OCI-LY7 (cell line): ENCODE measurements around the gene WASHC4. TPM values are rescaled to one million over a fixed set of nuclear protein-coding genes. Genes with fewer than 3 reads are reported as not detected.

Source experiments
- BruUV-seq: library from RNA; stranded (reverse); fragments of 400-500 nt; replicated peaks from 2 replicates; lab custom pipeline; 2021; lab: Mats Ljungman, UMichigan
- CTCF ChIA-PET: fragments of 300-600 bp; sonication (Branson Sonifier 250); formaldehyde crosslinking; loops from one replicate; lab custom pipeline; 2022; ENCODE audit warnings: antibody characterized with exemption; ENCODE audit not compliant: unreplicated experiment; lab: Charles Lee
- POLR2A ChIA-PET: fragments of 300-600 bp; sonication (Branson Sonifier 250); formaldehyde crosslinking; loops from one replicate; lab custom pipeline; 2022; ENCODE audit warnings: antibody characterized with exemption; lab: Charles Lee
- DNase-seq: peaks from one replicate; pipeline ENCODE4 v3.0.0-alpha.2; 2015; ENCODE audit warnings: low spot score
- H2AFZ ChIP-seq: fragments of 200-600 bp; sonication (generic), shearing (Covaris generic); 2 replicates; pipeline ENCODE4 v1.6.1; 2014; ENCODE audit warnings: mild to moderate bottlenecking, antibody characterized with exemption, low read length, moderate library complexity
- H3K27ac ChIP-seq: fragments of 200-600 bp; sonication (generic); 2 replicates; pipeline ENCODE4 v1.5.1; 2014; ENCODE audit warnings: mixed run types, low read depth, mild to moderate bottlenecking, moderate library complexity, low read length, inconsistent platforms; ENCODE audit not compliant: poor library complexity, severe bottlenecking
- H3K36me3 ChIP-seq: fragments of 200-600 bp; sonication (generic); 2 replicates; pipeline ENCODE4 v1.6.1; 2014; ENCODE audit warnings: mild to moderate bottlenecking, antibody characterized with exemption, low read length, moderate library complexity, mixed read lengths; ENCODE audit not compliant: insufficient read depth
- H3K4me1 ChIP-seq: fragments of 200-600 bp; sonication (generic); 2 replicates; pipeline ENCODE4 v1.5.1; 2014; ENCODE audit warnings: mild to moderate bottlenecking, low read length; ENCODE audit not compliant: insufficient read depth, poor library complexity, severe bottlenecking
- H3K4me2 ChIP-seq: fragments of 200-600 bp; sonication (generic); 2 replicates; pipeline ENCODE4 v1.6.1; 2014; ENCODE audit warnings: mild to moderate bottlenecking, low read length
- H3K4me3 ChIP-seq: fragments of 200-600 bp; sonication (generic); 2 replicates; pipeline ENCODE4 v1.5.1; 2014; ENCODE audit warnings: mild to moderate bottlenecking, low read depth, low read length; ENCODE audit not compliant: poor library complexity, severe bottlenecking
- H3K79me2 ChIP-seq: fragments of 200-600 bp; sonication (generic); 2 replicates; pipeline ENCODE4 v1.6.1; 2016; ENCODE audit warnings: low read depth, mild to moderate bottlenecking, low read length, moderate library complexity, mixed read lengths; ENCODE audit not compliant: insufficient read depth
- H3K9me2 ChIP-seq: fragments of 200-600 bp; sonication (generic); 2 replicates; pipeline ENCODE4 v1.6.1; 2016; ENCODE audit warnings: mild to moderate bottlenecking, low read length, mixed read lengths; ENCODE audit not compliant: insufficient read depth
- H3K9me3 ChIP-seq: fragments of 200-600 bp; sonication (generic); 2 replicates; pipeline ENCODE4 v1.6.1; 2014; ENCODE audit warnings: mild to moderate bottlenecking, mixed run types, low read length, mixed read lengths
- H4K20me1 ChIP-seq: fragments of 200-600 bp; sonication (generic); 2 replicates; pipeline ENCODE4 v1.6.1; 2014; ENCODE audit warnings: mild to moderate bottlenecking, antibody characterized with exemption, low read length, moderate library complexity, mixed read lengths; ENCODE audit not compliant: insufficient read depth
- CTCF ChIP-seq: fragments of 200-600 bp; sonication (generic); conservative IDR thresholded peaks from 2 replicates; pipeline ENCODE4 v1.5.1; 2014; ENCODE audit warnings: mild to moderate bottlenecking, antibody characterized with exemption, low read length, moderate library complexity, mixed read lengths
- EZH2phosphoT487 ChIP-seq: fragments of 200-600 bp; sonication (generic); IDR thresholded peaks from 2 replicates; pipeline ENCODE4 v1.6.1; 2018; ENCODE audit warnings: low read depth, borderline replicate concordance, mild to moderate bottlenecking, mixed run types, antibody characterized with exemption, low read length, moderate library complexity, mixed read lengths
- intact Hi-C: fragments of 100-400 bp; cut with micrococcal nuclease; formaldehyde crosslinking; loops from one replicate; pipeline ENCODE4 v1.10.0; 2022; ENCODE audit not compliant: unreplicated experiment
- total RNA-seq, 2 experiments: library from RNA; depleted of rRNA in 1 of 2; stranded (reverse); fragments of >200 nt in 1 of 2; shearing (Covaris generic) in 1 of 2; gene quantifications; 2 replicates each; pipeline ENCODE4 v1.2.3, GENCODE V29; 2014 to 2022

WASHC4 gene
- total RNA-seq, 2 experiments from 2014 or later = 54.8 to 71.8 TPM

- BruUV-seq = no TSS peak
- DNase-seq = no peak
- Histone ChIP-seq H3K27ac (no peak overlapping the region), H3K4me1 (no peaks in the 10 kb centered on the region), H3K36me3 (peaks cover 48% of the 10 kb centered on the region), H4K20me1 (no peaks in the 10 kb centered on the region), H3K4me2 (no peak overlapping the region), H3K4me3 (no peak overlapping the region), H3K79me2 (no peaks in the 10 kb centered on the region), H2AFZ (no peak overlapping the region), H3K9me3 (no peaks in the 10 kb centered on the region), H3K9me2 (no peaks in the 10 kb centered on the region)
- intact Hi-C loops = no loop called here
- TF ChIP-seq CTCF = no peak
- TF ChIP-seq EZH2phosphoT487 = no peak
- POLR2A ChIA-PET = interaction anchor here (0.6 kb wide), 1 partner anchor 57 kb away, joined by 3 read pairs; no protein-coding TSS in a partner anchor
- CTCF ChIA-PET = no interaction called here
These were observed 87.4 kb downstream of the WASHC4 start for GRCh38 chr12:105194947-105195346.

- no peak for DNase-seq
- H3K4me3 ChIP-seq = no peak overlapping the region
- CTCF ChIA-PET = no interaction called here
- H4K20me1 ChIP-seq = no peaks in the 10 kb centered on the region
- no peak for TF ChIP-seq EZH2phosphoT487
- TF ChIP-seq CTCF = no peak
- no peak overlapping the region for H3K27ac ChIP-seq
- H3K9me3 ChIP-seq = no peaks in the 10 kb centered on the region
- no TSS peak for BruUV-seq
- no peaks in the 10 kb centered on the region for H3K4me1 ChIP-seq
- peaks cover 45% of the 10 kb centered on the region for H3K36me3 ChIP-seq
- intact Hi-C loops = no loop called here
- H3K79me2 ChIP-seq = no peaks in the 10 kb centered on the region
- POLR2A ChIA-PET = no interaction called here
- H2AFZ ChIP-seq = no peak overlapping the region
- no peak overlapping the region for H3K4me2 ChIP-seq
- no peaks in the 10 kb centered on the region for H3K9me2 ChIP-seq
These were observed 88.6 kb downstream of the WASHC4 start for GRCh38 chr12:105196090-105196489.

- H4K20me1 ChIP-seq = no peaks in the 10 kb centered on the region
- H3K9me2 ChIP-seq = no peaks in the 10 kb centered on the region
- CTCF ChIA-PET = no interaction called here
- no peak for TF ChIP-seq CTCF
- no peak for TF ChIP-seq EZH2phosphoT487
- H3K4me2 ChIP-seq = no peak overlapping the region
- POLR2A ChIA-PET = no interaction called here
- H2AFZ ChIP-seq = no peak overlapping the region
- H3K36me3 ChIP-seq = peaks cover 31% of the 10 kb centered on the region; the same call in 1 of the 2 replicates
- H3K4me3 ChIP-seq = no peak overlapping the region
- intact Hi-C loops = no loop called here
- no peak for DNase-seq
- no peaks in the 10 kb centered on the region for H3K9me3 ChIP-seq
- H3K4me1 ChIP-seq = no peaks in the 10 kb centered on the region
- no TSS peak for BruUV-seq
- no peaks in the 10 kb centered on the region for H3K79me2 ChIP-seq
- H3K27ac ChIP-seq = no peak overlapping the region
These were observed 91.4 kb downstream of the WASHC4 start for GRCh38 chr12:105198961-105199360.
